OCI-LY1 (cell line): ENCODE measurements around the gene P2RY14.

Experiments
- H2AFZ ChIP-seq: fragments of 200-600 bp; sonication (generic), shearing (Covaris generic); 2 replicates; pipeline ENCODE4 v1.6.0; 2014; ENCODE audit warnings: antibody characterized with exemption, mild to moderate bottlenecking, low read length
- H3F3A ChIP-seq: fragments of 200-600 bp; sonication (generic), shearing (Covaris generic); 2 replicates; pipeline ENCODE4 v1.6.0; 2014; ENCODE audit warnings: mild to moderate bottlenecking, antibody characterized with exemption, low read length, moderate library complexity; ENCODE audit not compliant: insufficient read depth
- H3K27ac ChIP-seq: fragments of 200-600 bp; sonication (generic); 2 replicates; pipeline ENCODE4 v1.5.1; 2014; ENCODE audit warnings: low read length, mixed run types, mild to moderate bottlenecking, low read depth; ENCODE audit not compliant: poor library complexity, severe bottlenecking
- H3K27me3 ChIP-seq: fragments of 200-600 bp; sonication (generic); 2 replicates; pipeline ENCODE4 v1.6.0; 2014; ENCODE audit warnings: antibody characterized with exemption, mild to moderate bottlenecking, low read length, moderate library complexity; ENCODE audit not compliant: insufficient read depth
- H3K36me3 ChIP-seq: fragments of 200-600 bp; sonication (generic); 2 replicates; pipeline ENCODE4 v1.6.1; 2014; ENCODE audit warnings: mild to moderate bottlenecking, antibody characterized with exemption, low read length, moderate library complexity, mixed read lengths; ENCODE audit not compliant: insufficient read depth
- H3K4me1 ChIP-seq: fragments of 200-600 bp; sonication (generic); 2 replicates; pipeline ENCODE4 v1.5.1; 2014; ENCODE audit warnings: mild to moderate bottlenecking, low read length, moderate library complexity; ENCODE audit not compliant: insufficient read depth, severe bottlenecking
- H3K4me2 ChIP-seq: fragments of 200-600 bp; sonication (generic), shearing (Covaris generic); 2 replicates; pipeline ENCODE4 v1.6.1; 2014; ENCODE audit warnings: low read length
- H3K4me3 ChIP-seq: fragments of 200-600 bp; sonication (generic); 2 replicates; pipeline ENCODE4 v1.5.1; 2014; ENCODE audit warnings: low read length, low read depth, mild to moderate bottlenecking, mixed read lengths; ENCODE audit not compliant: poor library complexity, severe bottlenecking
- H3K79me2 ChIP-seq: fragments of 200-600 bp; shearing (Covaris generic); 2 replicates; pipeline ENCODE4 v1.6.1; 2016; ENCODE audit warnings: mixed run types, low read length, mixed read lengths; ENCODE audit not compliant: insufficient read depth
- H3K9ac ChIP-seq: fragments of 200-600 bp; sonication (generic), shearing (Covaris generic); 2 replicates; pipeline ENCODE4 v1.6.1; 2014; ENCODE audit warnings: mild to moderate bottlenecking, low read length, mixed read lengths
- H3K9me2 ChIP-seq: fragments of 200-600 bp; sonication (generic), shearing (Covaris generic); 2 replicates; pipeline ENCODE4 v1.6.1; 2014; ENCODE audit warnings: low read depth, mild to moderate bottlenecking, low read length, mixed read lengths
- H3K9me3 ChIP-seq: fragments of 200-600 bp; shearing (Covaris generic); 2 replicates; pipeline ENCODE4 v1.6.1; 2014; ENCODE audit warnings: low read length, mixed read lengths
- H4K20me1 ChIP-seq: fragments of 200-600 bp; sonication (generic), shearing (Covaris generic); 2 replicates; pipeline ENCODE4 v1.6.0; 2016; ENCODE audit warnings: mild to moderate bottlenecking, low read length; ENCODE audit not compliant: insufficient read depth
- EZH2 ChIP-seq: fragments of 200-600 bp; sonication (generic), shearing (Covaris generic); IDR thresholded peaks from 2 replicates; pipeline ENCODE4 v1.8.0; 2017; ENCODE audit warnings: borderline replicate concordance, mixed run types, mild to moderate bottlenecking, antibody characterized with exemption, low read length, moderate library complexity, mixed read lengths
- TF ChIP-seq, protein P1 (sequence below): fragments of 200-600 bp; sonication (generic), shearing (Covaris generic); IDR thresholded peaks from 2 replicates; pipeline ENCODE4 v1.5.1; 2017; ENCODE audit warnings: mild to moderate bottlenecking, antibody characterized with exemption, low read length, moderate library complexity, mixed read lengths

P2RY14 gene

DNA sequence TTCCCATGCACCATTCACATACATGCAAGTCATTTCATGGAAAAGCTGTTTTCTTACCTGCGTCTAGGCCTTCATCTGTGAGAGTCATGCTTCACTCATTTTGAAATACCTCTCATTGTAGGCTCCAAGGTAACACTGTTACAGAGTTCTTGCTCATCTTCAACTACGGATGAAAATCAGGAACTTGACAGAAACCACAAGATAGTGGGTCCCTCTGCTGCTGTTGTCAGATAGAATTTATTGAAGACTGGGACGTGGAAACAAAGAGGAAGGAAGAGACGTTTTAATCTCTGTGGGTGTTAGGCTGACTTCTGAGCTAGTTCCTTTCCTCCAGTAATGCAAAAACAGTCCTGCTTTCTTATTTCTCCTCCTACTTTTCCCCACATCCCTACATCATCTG lies at the start of gene P2RY14:
Gene P2RY14, minus strand, starts transcription at position 313 of the 400 bp plus-strand sequence. CDS start 64,226 bp downstream, outside the sequence.
- Histone ChIP-seq H3K9me3 (no peaks in the 10 kb centered on the region), H3K9ac (peak within 1 kb of the TSS; percentile 8; the same call in 1 of the 2 replicates), H3K79me2 (no peaks in the 10 kb centered on the region), H3F3A (no peaks in the 10 kb centered on the region), H3K36me3 (no peaks in the 10 kb centered on the region), H4K20me1 (no peaks in the 10 kb centered on the region), H3K4me3 (no peak within 1 kb of the TSS), H3K27me3 (no peaks in the 10 kb centered on the region), H2AFZ (no peak within 1 kb of the TSS), H3K9me2 (no peaks in the 10 kb centered on the region), H3K27ac (peak within 1 kb of the TSS; percentile 66), H3K4me2 (peak within 1 kb of the TSS; percentile 33; the same call in 1 of the 2 replicates), H3K4me1 (peaks cover 58% of the 10 kb centered on the region)
- TF ChIP-seq, protein P1, sequence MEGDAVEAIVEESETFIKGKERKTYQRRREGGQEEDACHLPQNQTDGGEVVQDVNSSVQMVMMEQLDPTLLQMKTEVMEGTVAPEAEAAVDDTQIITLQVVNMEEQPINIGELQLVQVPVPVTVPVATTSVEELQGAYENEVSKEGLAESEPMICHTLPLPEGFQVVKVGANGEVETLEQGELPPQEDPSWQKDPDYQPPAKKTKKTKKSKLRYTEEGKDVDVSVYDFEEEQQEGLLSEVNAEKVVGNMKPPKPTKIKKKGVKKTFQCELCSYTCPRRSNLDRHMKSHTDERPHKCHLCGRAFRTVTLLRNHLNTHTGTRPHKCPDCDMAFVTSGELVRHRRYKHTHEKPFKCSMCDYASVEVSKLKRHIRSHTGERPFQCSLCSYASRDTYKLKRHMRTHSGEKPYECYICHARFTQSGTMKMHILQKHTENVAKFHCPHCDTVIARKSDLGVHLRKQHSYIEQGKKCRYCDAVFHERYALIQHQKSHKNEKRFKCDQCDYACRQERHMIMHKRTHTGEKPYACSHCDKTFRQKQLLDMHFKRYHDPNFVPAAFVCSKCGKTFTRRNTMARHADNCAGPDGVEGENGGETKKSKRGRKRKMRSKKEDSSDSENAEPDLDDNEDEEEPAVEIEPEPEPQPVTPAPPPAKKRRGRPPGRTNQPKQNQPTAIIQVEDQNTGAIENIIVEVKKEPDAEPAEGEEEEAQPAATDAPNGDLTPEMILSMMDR = peak; percentile 16; the same call in 1 of the 2 replicates
- TF ChIP-seq EZH2 = no peak

DNA sequence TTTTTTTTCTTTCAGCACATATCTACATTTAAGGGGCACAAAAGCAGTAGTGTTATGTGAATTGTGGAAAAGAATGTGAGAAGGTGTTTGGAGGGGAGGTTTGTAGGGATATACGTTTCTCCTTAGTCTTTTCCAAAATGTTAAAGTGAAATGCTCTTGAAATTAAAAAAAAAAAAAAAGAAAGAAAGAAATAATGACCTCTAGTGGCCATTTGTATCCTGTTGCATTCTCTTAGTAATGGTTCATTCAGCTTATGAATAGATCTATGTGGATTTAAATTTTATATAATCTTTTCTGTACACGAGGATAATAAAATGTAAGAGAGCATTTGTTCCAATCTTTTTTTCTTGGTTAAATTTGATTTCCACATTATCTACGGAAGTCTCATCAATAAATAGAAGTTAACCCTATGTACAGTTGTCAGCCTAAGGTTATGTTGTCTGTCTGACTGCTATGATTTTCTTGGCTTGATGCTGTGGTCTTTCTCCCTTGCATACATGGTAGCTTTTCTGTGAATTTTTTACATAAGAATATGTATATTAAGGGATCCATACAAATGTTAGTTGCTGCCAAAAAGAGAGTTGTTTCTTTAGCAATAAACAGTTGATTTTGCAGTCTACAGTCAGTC lies 49.3 kb upstream of the P2RY14 start:
- no peaks in the 10 kb centered on the region for H4K20me1 ChIP-seq
- no peaks in the 10 kb centered on the region for H3K79me2 ChIP-seq
- H3K4me1 ChIP-seq = peaks cover 8% of the 10 kb centered on the region
- H3K9me2 ChIP-seq = no peaks in the 10 kb centered on the region
- no peaks in the 10 kb centered on the region for H3K36me3 ChIP-seq
- H2AFZ ChIP-seq = no peak overlapping the region
- no peaks in the 10 kb centered on the region for H3K9me3 ChIP-seq
- TF ChIP-seq, protein P1 = peak; percentile 74
- no peak for TF ChIP-seq EZH2
- H3K27me3 ChIP-seq = no peaks in the 10 kb centered on the region
- H3K4me3 ChIP-seq = no peak overlapping the region
- H3K9ac ChIP-seq = no peak overlapping the region
- H3F3A ChIP-seq = no peaks in the 10 kb centered on the region
- no peak overlapping the region for H3K4me2 ChIP-seq
- H3K27ac ChIP-seq = no peak overlapping the region

DNA sequence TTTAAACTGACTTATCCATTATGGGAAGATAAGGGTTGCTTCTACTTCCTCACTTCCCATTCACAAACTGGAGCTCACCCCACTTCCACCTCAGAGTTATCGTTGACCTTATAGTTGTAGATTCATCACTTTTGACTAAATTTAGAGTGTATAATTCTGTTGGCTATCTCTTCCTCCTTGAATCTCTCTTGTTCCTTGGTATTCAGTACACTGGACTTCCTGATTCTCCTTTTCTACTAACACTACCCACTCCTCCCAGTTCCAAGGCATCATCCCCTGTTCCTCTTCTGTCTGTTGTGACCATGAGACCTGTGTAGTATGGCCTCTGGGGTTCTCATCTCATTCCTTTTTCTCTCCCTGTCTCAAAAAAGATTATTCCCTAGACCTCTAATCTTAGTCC lies 44.2 kb upstream of the P2RY14 start:
- H3K27ac ChIP-seq = no peak overlapping the region
- H3K4me2 ChIP-seq = no peak overlapping the region
- no peak overlapping the region for H2AFZ ChIP-seq
- no peak overlapping the region for H3K4me3 ChIP-seq
- no peaks in the 10 kb centered on the region for H3F3A ChIP-seq
- no peaks in the 10 kb centered on the region for H3K9me3 ChIP-seq
- no peaks in the 10 kb centered on the region for H4K20me1 ChIP-seq
- H3K9me2 ChIP-seq = no peaks in the 10 kb centered on the region
- H3K27me3 ChIP-seq = no peaks in the 10 kb centered on the region
- H3K9ac ChIP-seq = no peak overlapping the region
- no peak for TF ChIP-seq EZH2
- TF ChIP-seq, protein P1 = no peak
- no peaks in the 10 kb centered on the region for H3K4me1 ChIP-seq
- H3K79me2 ChIP-seq = no peaks in the 10 kb centered on the region
- H3K36me3 ChIP-seq = no peaks in the 10 kb centered on the region
